GM12891 (cell line): ENCODE data around the gene HEPH.

Experiments
- POLR2A ChIP-seq: IDR thresholded peaks from 2 replicates; pipeline ENCODE4 v1.6.1; 2011; ENCODE audit warnings: low read depth, low read length, control low read depth
- POLR2AphosphoS5 ChIP-seq: IDR thresholded peaks from 2 replicates; pipeline ENCODE4 v1.6.1; 2011; ENCODE audit warnings: low read depth, low read length, control low read depth
- SPI1 ChIP-seq: IDR thresholded peaks from 2 replicates; pipeline ENCODE4 v1.6.1; 2011; ENCODE audit warnings: low read depth, low read length, control low read depth

- TF ChIP-seq POLR2A (no peak), POLR2AphosphoS5 (no peak), SPI1 (no peak)
Observed at GRCh38 chrX:66232296-66232695, 68.2 kb downstream of the HEPH start.
